GM20000 (cell line): ENCODE measurements around the gene DDX52.

ENCODE experiments used
- DNase-seq: peaks from one replicate; pipeline ENCODE4 v3.0.0; 2012; ENCODE audit warnings: low spot score
- CTCF ChIP-seq: IDR thresholded peaks from 2 replicates; pipeline ENCODE4 v1.5.1; 2012; ENCODE audit warnings: mild to moderate bottlenecking, control low read depth; ENCODE audit errors: extremely low read depth, missing control alignments

The DDX52 gene

DNA sequence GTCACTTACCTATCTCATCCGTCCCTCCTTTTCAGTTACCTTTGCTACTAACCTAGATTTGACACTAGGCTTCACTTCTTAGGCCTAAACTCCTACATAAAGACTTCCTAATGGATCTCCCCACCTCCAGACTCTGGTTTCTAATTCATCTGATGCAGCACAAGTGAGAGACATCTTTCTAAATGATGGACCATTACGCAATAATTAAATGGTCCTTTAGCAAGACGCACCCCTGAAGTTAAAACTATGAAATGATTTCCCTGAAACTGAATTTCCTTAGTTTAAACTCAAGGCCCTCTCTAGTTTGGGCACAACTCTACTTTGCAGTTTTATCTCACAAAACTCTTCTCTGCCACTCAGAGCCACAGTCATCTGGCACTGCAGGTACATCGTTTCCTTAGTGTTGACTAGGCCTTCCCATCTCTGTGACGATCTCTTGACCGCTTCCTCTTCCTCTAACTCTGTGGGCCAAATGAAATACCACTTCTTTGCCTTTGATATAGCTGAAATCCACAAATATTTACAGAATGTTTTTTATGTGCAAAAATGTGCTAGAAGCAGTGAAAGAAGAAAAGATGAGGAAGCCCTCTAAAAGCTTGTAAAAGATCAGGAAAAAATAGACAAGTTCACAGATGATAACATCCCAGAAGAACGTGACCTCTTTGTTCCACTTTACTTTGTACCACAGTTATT, 37.3 kb downstream of the DDX52 start:
- TF ChIP-seq CTCF: no peak
- DNase-seq: peak; percentile 23

DNA sequence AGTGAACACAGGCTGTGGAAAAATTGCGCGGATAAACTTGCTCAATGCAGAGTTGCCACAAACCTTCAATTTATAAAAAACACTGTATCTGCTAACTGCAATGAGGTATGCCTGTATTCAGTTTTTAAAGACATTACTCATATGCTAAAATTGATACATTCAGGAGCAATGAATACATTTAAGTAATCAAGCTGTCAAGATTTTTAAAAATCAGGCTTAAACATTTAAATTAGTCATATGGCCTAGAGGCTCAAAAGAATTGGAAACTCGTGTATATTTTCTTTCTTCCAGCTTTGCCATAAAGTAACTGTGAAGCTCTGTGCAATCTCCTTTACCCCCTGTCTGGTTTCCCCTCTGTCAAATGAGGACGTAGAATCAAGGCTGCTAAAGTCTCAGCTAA, 38.2 kb downstream of the DDX52 start:
- no peak for DNase-seq
- TF ChIP-seq CTCF: no peak

DNA sequence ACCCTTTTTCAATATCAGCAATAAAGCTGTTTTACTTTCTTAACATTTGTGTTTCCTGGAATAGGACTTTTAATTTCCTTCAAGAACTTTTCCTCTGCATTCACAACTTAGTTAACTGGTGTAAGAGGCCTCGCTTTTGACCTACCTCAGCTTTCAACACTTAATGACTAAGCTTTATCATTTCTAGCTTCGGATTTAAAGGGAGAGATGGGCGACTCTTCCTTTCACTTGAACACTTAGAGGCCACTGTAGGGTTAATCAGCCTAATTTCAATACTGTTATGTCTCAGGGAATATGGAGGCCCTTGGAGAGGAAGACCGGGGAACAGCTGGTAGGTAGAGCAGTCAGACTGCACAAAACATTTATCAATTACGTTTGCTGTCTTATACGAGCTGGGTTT, 38.7 kb downstream of the DDX52 start:
- no peak for DNase-seq
- no peak for TF ChIP-seq CTCF

DNA sequence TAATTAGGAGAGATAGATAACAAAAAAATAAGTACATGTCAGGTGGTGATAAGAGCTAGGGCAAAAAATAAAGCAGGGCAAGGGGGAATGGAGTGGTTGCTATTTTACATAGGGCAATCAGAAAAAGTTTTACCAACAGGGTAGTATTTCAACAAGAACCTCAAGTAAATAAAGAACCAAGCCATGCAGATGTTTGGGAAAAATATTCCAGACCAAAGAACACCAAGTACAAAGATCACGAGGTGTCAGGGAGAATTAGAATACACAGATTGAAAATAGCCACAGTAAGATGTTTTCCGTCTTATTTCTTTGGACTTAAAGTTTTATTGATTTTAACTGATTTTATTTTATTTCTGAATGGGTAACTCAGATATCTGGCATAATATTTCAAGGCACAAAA, 45.1 kb downstream of the DDX52 start:
- no peak for TF ChIP-seq CTCF
- DNase-seq: no peak

GRCh38 chr17:37592291-37592690, 51.0 kb downstream of the DDX52 start:
- DNase-seq: no peak

GRCh38 chr17:37585066-37585465, 58.2 kb downstream of the DDX52 start:
- TF ChIP-seq CTCF: no peak

More at GRCh38 chr17:37592291-37592690, 51.0 kb downstream of the DDX52 start:
- no peak for TF ChIP-seq CTCF

GRCh38 chr17:37576281-37576680, 67.0 kb downstream of the DDX52 start:
- TF ChIP-seq CTCF: no peak
- no peak for DNase-seq

More at GRCh38 chr17:37585066-37585465, 58.2 kb downstream of the DDX52 start:
- no peak for DNase-seq
